ENCODE data around the gene NWD2. TPM values are rescaled to one million over a fixed set of nuclear protein-coding genes. Genes with fewer than 3 reads are reported as not detected.

The NWD2 gene
- total and polyA plus RNA-seq, 4 donors: 0.17 TPM; not detected in 3

GRCh38 chr4:37439809-37440474, 195.4 kb downstream of the NWD2 start:
- 74 to 84% methylated on average over 5 of the region's 5 CpGs for WGBS, 2 donors
- H3K9ac ChIP-seq (ENCODE audit: insufficient read depth in 1 of 2, low read length in 2 of 2): no peak overlapping the region
- ATAC-seq (ENCODE audit: insufficient read depth, low FRiP score) (no peak), DNase-seq (no peak)
- no peaks in the 10 kb centered on the region for H3K4me1 ChIP-seq (ENCODE audit: control insufficient read depth in 5 of 5, insufficient read depth in 5 of 5, low read length in 5 of 5)
- peaks cover 0 to 5% (median 3%) of the 10 kb centered on the region in 3 donors for H3K27me3 ChIP-seq (ENCODE audit: control insufficient read depth in 3 of 3, insufficient read depth in 3 of 3, low read length in 2 of 3)
- no peak overlapping the region for H3K4me3 ChIP-seq
- H3K9me3 ChIP-seq (ENCODE audit: control insufficient read depth in 4 of 4, insufficient read depth in 3 of 4, low read length in 3 of 4): peaks cover 0 to 3% (median 0%) of the 10 kb centered on the region in 4 donors
- H3K36me3 ChIP-seq (ENCODE audit: control insufficient read depth in 4 of 4, insufficient read depth in 4 of 4, low read length in 4 of 4): no peaks in the 10 kb centered on the region
- no peak overlapping the region for H3K27ac ChIP-seq (ENCODE audit: low read depth in 1 of 2, low read length in 1 of 2)
- TF ChIP-seq CTCF (IDR thresholded peaks at IDR 0.05; ENCODE audit: control extremely low read depth, extremely low read depth): no peak

- TF ChIP-seq CTCF (IDR thresholded peaks at IDR 0.05; ENCODE audit: control extremely low read depth, extremely low read depth): no peak
- Histone ChIP-seq H3K27me3 (ENCODE audit: control insufficient read depth in 3 of 3, insufficient read depth in 3 of 3, low read length in 2 of 3) (peaks cover 0 to 5% (median 3%) of the 10 kb centered on the region in 3 donors), H3K9ac (ENCODE audit: insufficient read depth in 1 of 2, low read length in 2 of 2) (no peak overlapping the region), H3K4me3 (no peak overlapping the region), H3K27ac (ENCODE audit: low read depth in 1 of 2, low read length in 1 of 2) (no peak overlapping the region), H3K9me3 (ENCODE audit: control insufficient read depth in 4 of 4, insufficient read depth in 3 of 4, low read length in 3 of 4) (peaks cover 0 to 3% (median 0%) of the 10 kb centered on the region in 4 donors), H3K4me1 (ENCODE audit: control insufficient read depth in 5 of 5, insufficient read depth in 5 of 5, low read length in 5 of 5) (no peaks in the 10 kb centered on the region), H3K36me3 (ENCODE audit: control insufficient read depth in 4 of 4, insufficient read depth in 4 of 4, low read length in 4 of 4) (no peaks in the 10 kb centered on the region)
- DNase-seq: no peak
- WGBS, 2 donors: 89 to 98% methylated on average over 2 of the region's 2 CpGs
- no peak for ATAC-seq (ENCODE audit: insufficient read depth, low FRiP score)
These were observed 196.0 kb downstream of the NWD2 start for GRCh38 chr4:37440501-37440900.

GRCh38 chr4:37441231-37442061, 196.9 kb downstream of the NWD2 start:
- no peak overlapping the region for H3K27ac ChIP-seq (ENCODE audit: low read depth in 1 of 2, low read length in 1 of 2)
- ATAC-seq (ENCODE audit: insufficient read depth, low FRiP score): no peak
- peaks cover 0 to 3% (median 0%) of the 10 kb centered on the region in 4 donors for H3K9me3 ChIP-seq (ENCODE audit: control insufficient read depth in 4 of 4, insufficient read depth in 3 of 4, low read length in 3 of 4)
- H3K9ac ChIP-seq (ENCODE audit: insufficient read depth in 1 of 2, low read length in 2 of 2): no peak overlapping the region
- no peak for TF ChIP-seq CTCF (IDR thresholded peaks at IDR 0.05; ENCODE audit: control extremely low read depth, extremely low read depth)
- H3K36me3 ChIP-seq (ENCODE audit: control insufficient read depth in 4 of 4, insufficient read depth in 4 of 4, low read length in 4 of 4): no peaks in the 10 kb centered on the region
- H3K27me3 ChIP-seq (ENCODE audit: control insufficient read depth in 3 of 3, insufficient read depth in 3 of 3, low read length in 2 of 3): peaks cover 0 to 5% (median 3%) of the 10 kb centered on the region in 3 donors
- 78 to 86% methylated on average over 9 of the region's 9 CpGs for WGBS, 2 donors
- H3K4me3 ChIP-seq: no peak overlapping the region
- peaks cover 0 to 9% (median 0%) of the 10 kb centered on the region in 5 donors for H3K4me1 ChIP-seq (ENCODE audit: control insufficient read depth in 5 of 5, insufficient read depth in 5 of 5, low read length in 5 of 5)
- DNase-seq: no peak
